Subcutaneous adipose tissue (tissue), 4 donors: Measurements from ENCODE around the gene KIAA2012. TPM values are rescaled to one million over a fixed set of nuclear protein-coding genes. Genes with fewer than 3 reads are reported as not detected.

Experiments
- CTCF ChIP-seq: fragments of 450-650 bp; IDR thresholded peaks from one replicate; pipeline ENCODE4 v1.5.1; 2016; ENCODE audit warnings: low read depth, mild to moderate bottlenecking, control low read depth, antibody characterized with exemption, moderate library complexity
- total RNA-seq, 4 donors: library from RNA; depleted of rRNA; stranded (reverse); fragments of >200 nt; gene quantifications; one replicate each; pipeline ENCODE4 v1.1.0, GENCODE V29; 2016

The KIAA2012 gene
- total RNA-seq, 4 donors from 2014 or later, result not detected

- no peak for TF ChIP-seq CTCF
Measured at GRCh38 chr2:202037086-202037485, 36.0 kb upstream of the KIAA2012 start.

- no peak for TF ChIP-seq CTCF
Measured at GRCh38 chr2:202038471-202039277, 34.4 kb upstream of the KIAA2012 start.

GRCh38 chr2:202039278-202040078 lies 33.6 kb upstream of the KIAA2012 start:
- TF ChIP-seq CTCF, result no peak

GRCh38 chr2:202040079-202040844 lies 32.8 kb upstream of the KIAA2012 start:
- no peak for TF ChIP-seq CTCF

GRCh38 chr2:202042444-202042843 lies 30.6 kb upstream of the KIAA2012 start:
- no peak for TF ChIP-seq CTCF

- TF ChIP-seq CTCF, result no peak
Measured at GRCh38 chr2:202043475-202043874, 29.6 kb upstream of the KIAA2012 start.
